SH-SY5Y (cell line): ENCODE measurements around the gene MCM6.

Experiments
- GATA2 ChIP-seq: IDR thresholded peaks from 2 replicates; pipeline ENCODE4 v1.6.1; 2011; ENCODE audit warnings: mild to moderate bottlenecking, low read depth, low read length
- GATA3 ChIP-seq: IDR thresholded peaks from 2 replicates; pipeline ENCODE4 v1.6.1; 2011; ENCODE audit warnings: low read depth, mild to moderate bottlenecking, low read length, moderate library complexity

GRCh38 chr2:135898234-135898786 lies 22.1 kb upstream of the MCM6 start:
- TF ChIP-seq GATA2 (no peak), GATA3 (no peak)
